Upper lobe of left lung (tissue), 6 donors: Measurements from ENCODE around the gene ERCC6L2. TPM values are rescaled to one million over a fixed set of nuclear protein-coding genes. Genes with fewer than 3 reads are reported as not detected.

Experiments
- ATAC-seq, 2 donors: fragments of 200-7000 bp; cut with Tn5 transposase; one replicate each; pipeline ENCODE4 v1.9.1; 2022; ENCODE audit warnings: mild to moderate bottlenecking in 2 of 2, moderate library complexity in 2 of 2; ENCODE audit not compliant: low FRiP score in 2 of 2
- DNase-seq, 2 donors: peaks; one replicate each; pipeline ENCODE4 v3.0.0-alpha.2; 2019 to 2020
- H3K27ac ChIP-seq, 4 donors: fragments of 200-600 bp; sonication (generic); one replicate each; pipeline ENCODE4 v1.5.1; 2016 to 2019
- H3K27me3 ChIP-seq, 4 donors: fragments of 200-600 bp; sonication (generic); one replicate each; pipeline ENCODE4 v1.5.1; 2017 to 2019
- H3K36me3 ChIP-seq, 4 donors: fragments of 200-600 bp; sonication (generic); one replicate each; pipeline ENCODE4 v1.5.1; 2016 to 2019
- H3K4me1 ChIP-seq, 4 donors: fragments of 200-600 bp; sonication (generic); one replicate each; pipeline ENCODE4 v1.5.1; 2018 to 2019
- H3K4me3 ChIP-seq, 4 donors: fragments of 200-600 bp; sonication (generic); one replicate each; pipeline ENCODE4 v1.5.1; 2017 to 2019; ENCODE audit warnings: mild to moderate bottlenecking in 2 of 4, moderate library complexity in 1 of 4
- H3K9me3 ChIP-seq, 4 donors: fragments of 200-600 bp; sonication (generic); one replicate each; pipeline ENCODE4 v1.5.1; 2018 to 2019
- CTCF ChIP-seq, 6 experiments: fragments of 450-650 bp in 4 of 6; fragments of 200-600 bp in 2 of 6; sonication (generic) in 2 of 6; IDR thresholded peaks; one replicate each; pipeline ENCODE4 v1.5.1; 2016 to 2019; ENCODE audit warnings: antibody characterized with exemption in 6 of 6
- EP300 ChIP-seq, 4 donors: sonication (generic); formaldehyde crosslinking; IDR thresholded peaks; one replicate each; pipeline ENCODE4 v1.5.1; 2017; ENCODE audit warnings: antibody characterized with exemption in 4 of 4, control low read depth in 2 of 4
- POLR2A ChIP-seq, 4 donors: fragments of 450-650 bp; IDR thresholded peaks; one replicate each; pipeline ENCODE4 v1.5.1; 2016 to 2017; ENCODE audit warnings: antibody characterized with exemption in 4 of 4, mild to moderate bottlenecking in 2 of 4
- POLR2AphosphoS5 ChIP-seq, 2 donors: sonication (generic); formaldehyde crosslinking; IDR thresholded peaks; one replicate each; pipeline ENCODE4 v1.5.1; 2017; ENCODE audit warnings: antibody characterized with exemption in 2 of 2
- WGBS, 2 donors: methylation state at CpG; one replicate each; pipeline ENCODE4 v1.1.5; 2017 to 2018; 5-methylcytosine and 5-hydroxymethylcytosine counted together
- total RNA-seq, 6 donors: library from RNA; depleted of rRNA in 4 of 6; stranded (reverse); fragments of >200 nt in 4 of 6; gene quantifications; one replicate each; pipeline versions ENCODE4 v1.1.0 to v1.2.1, GENCODE V29; 2016 to 2021
- donor health status: DM: no; HTN: no; CAD: no; lungs with moderate emphysema.
- donor health status: DM: no; HTN: yes; CAD: no; lungs with severe emphysema.

The ERCC6L2 gene
- total RNA-seq, 6 donors from 2014 or later, result 37.3 to 117 (median 67.8) TPM

- no peaks in the 10 kb centered on the region for H3K27me3 ChIP-seq
- no peaks in the 10 kb centered on the region for H3K36me3 ChIP-seq
- DNase-seq (no peak), ATAC-seq (no peak)
- TF ChIP-seq POLR2A (IDR thresholded peaks at IDR 0.05), result no peak
- TF ChIP-seq CTCF (IDR thresholded peaks at IDR 0.05), result no peak
- TF ChIP-seq EP300 (IDR thresholded peaks at IDR 0.05), result no peak
- peaks cover 0 to 9% (median 0%) of the 10 kb centered on the region in 4 donors for H3K9me3 ChIP-seq
- no peak overlapping the region for H3K4me3 ChIP-seq
- no peaks in the 10 kb centered on the region for H3K4me1 ChIP-seq
- H3K27ac ChIP-seq, result no peak overlapping the region
Measured at GRCh38 chr9:95857896-95858295, 17.6 kb upstream of the ERCC6L2 start.

- ATAC-seq, result no peak
- Histone ChIP-seq H3K9me3 (peaks cover 0 to 9% (median 0%) of the 10 kb centered on the region in 4 donors), H3K36me3 (no peaks in the 10 kb centered on the region), H3K27me3 (no peaks in the 10 kb centered on the region), H3K4me3 (no peak overlapping the region), H3K4me1 (no peaks in the 10 kb centered on the region), H3K27ac (no peak overlapping the region)
- TF ChIP-seq POLR2AphosphoS5 (IDR thresholded peaks at IDR 0.05) (no peak), POLR2A (IDR thresholded peaks at IDR 0.05) (no peak), EP300 (IDR thresholded peaks at IDR 0.05) (no peak), CTCF (IDR thresholded peaks at IDR 0.05) (no peak)
- no peak for DNase-seq
Measured at GRCh38 chr9:95862343-95862742, 13.1 kb upstream of the ERCC6L2 start.

- Histone ChIP-seq H3K9me3 (peaks cover 0 to 9% (median 0%) of the 10 kb centered on the region in 4 donors), H3K27ac (no peak overlapping the region), H3K4me3 (no peak overlapping the region), H3K4me1 (no peaks in the 10 kb centered on the region), H3K36me3 (no peaks in the 10 kb centered on the region), H3K27me3 (no peaks in the 10 kb centered on the region)
- ATAC-seq, result no peak
- 94 to 96% methylated on average over 3 of the region's 3 CpGs for WGBS, 2 donors
- TF ChIP-seq POLR2A (IDR thresholded peaks at IDR 0.05), result no peak
- TF ChIP-seq CTCF (IDR thresholded peaks at IDR 0.05), result no peak
- TF ChIP-seq EP300 (IDR thresholded peaks at IDR 0.05), result no peak
- TF ChIP-seq POLR2AphosphoS5 (IDR thresholded peaks at IDR 0.05), result no peak
- no peak for DNase-seq
Measured at GRCh38 chr9:95864852-95865580, 10.5 kb upstream of the ERCC6L2 start.

- H3K4me1 ChIP-seq, result peaks cover 4 to 9% (median 7%) of the 10 kb centered on the region in 4 donors
- WGBS, 2 donors, result 71 to 81% methylated on average over 1 of the region's 1 CpG
- H3K9me3 ChIP-seq, result no peaks in the 10 kb centered on the region
- H3K4me3 ChIP-seq, result no peak overlapping the region
- DNase-seq (no peak), ATAC-seq (no peak)
- no peaks in the 10 kb centered on the region for H3K27me3 ChIP-seq
- TF ChIP-seq CTCF (IDR thresholded peaks at IDR 0.05) (no peak), POLR2AphosphoS5 (IDR thresholded peaks at IDR 0.05) (no peak), EP300 (IDR thresholded peaks at IDR 0.05) (no peak), POLR2A (IDR thresholded peaks at IDR 0.05) (no peak)
- no peak overlapping the region for H3K27ac ChIP-seq
- peaks cover 0 to 7% (median 0%) of the 10 kb centered on the region in 4 donors for H3K36me3 ChIP-seq
Measured at GRCh38 chr9:95870352-95870751, 5.1 kb upstream of the ERCC6L2 start.

- no peak for TF ChIP-seq POLR2A (IDR thresholded peaks at IDR 0.05)
- TF ChIP-seq CTCF (IDR thresholded peaks at IDR 0.05), result no peak
- no peak for TF ChIP-seq EP300 (IDR thresholded peaks at IDR 0.05)
- TF ChIP-seq POLR2AphosphoS5 (IDR thresholded peaks at IDR 0.05), result no peak
- Histone ChIP-seq H3K4me3 (no peak overlapping the region), H3K9me3 (no peaks in the 10 kb centered on the region), H3K27me3 (no peaks in the 10 kb centered on the region), H3K4me1 (peaks cover 4 to 9% (median 7%) of the 10 kb centered on the region in 4 donors), H3K27ac (no peak overlapping the region), H3K36me3 (peaks cover 0 to 7% (median 0%) of the 10 kb centered on the region in 4 donors)
- DNase-seq, result no peak
- 53 to 72% methylated on average over 1 of the region's 1 CpG for WGBS, 2 donors
- no peak for ATAC-seq
Measured at GRCh38 chr9:95870906-95871305, 4.6 kb upstream of the ERCC6L2 start.
